Measurements from ENCODE around the gene PTPRN2.

The PTPRN2 gene

DNA sequence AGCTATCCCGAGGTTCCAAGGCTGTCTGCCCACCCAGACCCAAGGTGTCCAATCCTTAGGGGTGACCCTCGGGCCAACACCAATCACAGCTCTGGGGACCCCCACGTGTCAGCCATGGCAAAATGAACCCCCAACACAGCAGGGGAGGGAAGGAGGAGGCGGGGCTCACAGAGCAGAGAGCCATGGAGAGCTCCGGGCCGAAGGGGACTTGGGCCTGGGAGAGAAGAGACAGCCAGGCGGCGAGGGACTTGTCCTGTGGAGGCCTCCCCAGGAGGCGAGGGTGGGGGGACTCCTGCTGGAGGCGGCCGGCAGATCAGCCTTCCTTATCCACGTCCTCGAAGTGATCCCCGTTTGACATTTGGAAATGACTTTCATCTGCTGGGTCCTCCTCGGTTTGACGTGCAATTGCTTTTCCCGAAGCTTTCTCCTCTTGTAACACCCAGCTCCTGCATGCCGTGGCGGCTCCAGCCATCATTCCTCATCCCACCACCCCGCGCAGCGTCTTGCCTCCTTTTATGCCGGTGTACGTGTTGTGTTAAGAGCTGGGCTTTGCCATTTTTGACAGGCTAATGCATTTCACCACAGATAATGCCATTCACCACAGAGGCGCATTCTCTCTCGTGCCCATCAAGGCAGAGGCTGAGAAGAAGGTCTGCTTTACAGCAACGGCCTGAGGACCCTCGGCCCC is 913.5 kb downstream of the PTPRN2 start:
- TF ChIP-seq CTCF (IDR thresholded peaks at IDR 0.05; ENCODE audit: insufficient read depth, low read length, missing control alignments) = no peak
- DNase-seq (ENCODE audit: low read depth, low spot score) = no peak
- H3K4me3 ChIP-seq (ENCODE audit: low read depth, low read length) = no peak overlapping the region
- CTCF ChIA-PET = no interaction called here
- POLR2A ChIA-PET = no interaction called here

GRCh38 chr7:157673573-157673972 is 914.0 kb downstream of the PTPRN2 start:
- TF ChIP-seq CTCF (IDR thresholded peaks at IDR 0.05; ENCODE audit: insufficient read depth, low read length, missing control alignments) = no peak
- H3K4me3 ChIP-seq (ENCODE audit: low read depth, low read length) = no peak overlapping the region
- DNase-seq (ENCODE audit: low read depth, low spot score) = no peak
- ChIA-PET POLR2A (no interaction called here), CTCF (no interaction called here)

- no peak for TF ChIP-seq CTCF (IDR thresholded peaks at IDR 0.05; ENCODE audit: insufficient read depth, low read length, missing control alignments)
- ChIA-PET POLR2A (no interaction called here), CTCF (no interaction called here)
- no peak overlapping the region for H3K4me3 ChIP-seq (ENCODE audit: low read depth, low read length)
- DNase-seq (ENCODE audit: low read depth, low spot score) = no peak
Measured at GRCh38 chr7:157671358-157672255, 916.0 kb downstream of the PTPRN2 start.

DNA sequence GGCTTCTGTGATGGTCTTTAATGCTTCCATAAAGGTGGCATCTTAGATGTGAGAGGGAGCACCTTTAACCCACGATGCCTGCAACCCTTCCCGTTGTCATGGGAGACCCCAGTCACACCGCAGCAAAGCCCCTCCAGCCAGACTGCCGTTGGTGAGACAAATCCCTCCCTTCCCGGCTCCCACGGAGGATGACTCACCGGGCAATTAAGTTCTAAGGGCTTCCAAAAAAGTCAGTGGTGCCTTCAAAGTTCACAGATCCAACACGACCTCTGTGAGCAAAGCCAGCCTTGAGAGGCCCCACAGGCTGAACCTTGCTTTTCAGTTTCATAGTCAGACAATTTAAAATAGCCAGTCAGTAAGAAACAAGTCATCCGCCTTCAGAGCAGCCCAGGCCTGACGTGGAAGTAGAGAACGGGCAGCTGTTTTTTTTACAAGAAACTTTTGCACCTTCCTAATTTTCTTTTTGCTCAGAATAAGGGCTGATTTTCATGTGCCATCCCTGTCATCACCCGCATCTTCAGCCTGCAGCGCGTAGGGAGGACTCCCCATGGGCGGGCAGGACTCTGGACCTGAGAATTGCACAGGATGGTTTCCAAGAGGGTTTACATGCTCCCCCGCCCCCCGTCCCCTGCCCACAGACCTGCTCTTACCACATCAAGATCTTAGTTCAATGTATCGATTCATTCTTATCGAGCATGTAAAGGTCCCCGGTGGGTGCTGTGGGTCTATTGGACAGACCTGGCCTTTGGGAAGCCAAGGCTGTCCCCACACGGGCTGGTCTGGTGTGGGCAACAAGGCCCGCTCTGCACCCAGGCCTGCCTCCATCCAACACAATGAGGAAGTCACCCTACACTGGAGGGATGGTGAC is 916.9 kb downstream of the PTPRN2 start:
- CTCF ChIA-PET = no interaction called here
- POLR2A ChIA-PET = no interaction called here
- DNase-seq (ENCODE audit: low read depth, low spot score) = no peak
- no peak overlapping the region for H3K4me3 ChIP-seq (ENCODE audit: low read depth, low read length)
- TF ChIP-seq CTCF (IDR thresholded peaks at IDR 0.05; ENCODE audit: insufficient read depth, low read length, missing control alignments) = no peak

DNA sequence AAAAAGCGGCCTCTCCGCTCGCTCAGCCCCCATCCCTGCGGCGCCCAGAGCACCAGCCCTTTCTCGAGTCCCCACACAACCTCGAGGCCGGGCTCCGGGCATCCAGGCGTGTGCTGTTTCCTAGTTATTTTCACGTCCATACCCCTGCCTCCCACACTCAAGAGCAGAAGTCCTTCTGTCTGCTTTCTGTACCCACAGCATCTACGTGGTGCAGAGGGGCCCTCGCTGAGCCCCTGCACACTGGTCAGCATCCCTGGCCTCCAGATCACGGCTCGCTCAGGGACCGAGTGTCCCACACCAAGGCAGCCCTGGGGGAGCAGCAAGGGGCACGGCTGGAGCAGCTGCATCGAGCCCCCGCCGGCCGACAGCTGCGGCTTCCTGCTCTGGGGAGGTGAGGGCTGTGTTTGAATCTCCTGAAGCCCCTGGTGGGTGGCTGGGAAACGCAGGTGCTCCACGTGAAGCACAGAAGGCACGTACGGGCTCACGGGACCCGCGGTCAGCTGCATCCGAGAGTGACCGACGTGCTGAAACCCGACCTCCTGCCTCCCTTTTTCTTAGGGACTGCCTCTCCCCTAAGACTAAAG is 917.8 kb downstream of the PTPRN2 start:
- no peak for DNase-seq (ENCODE audit: low read depth, low spot score)
- CTCF ChIA-PET = no interaction called here
- TF ChIP-seq CTCF (IDR thresholded peaks at IDR 0.05; ENCODE audit: insufficient read depth, low read length, missing control alignments) = no peak
- POLR2A ChIA-PET = no interaction called here
- H3K4me3 ChIP-seq (ENCODE audit: low read depth, low read length) = no peak overlapping the region

Data from AG04449 (cell line).